Mucosa of descending colon (tissue), 3 donors: ENCODE measurements around the gene EIF3B. TPM values are rescaled to one million over a fixed set of nuclear protein-coding genes. Genes with fewer than 3 reads are reported as not detected.
"Not testable (repeated sequence)": the region's sequence is repeated elsewhere in the genome, so short reads cannot be mapped to it uniquely, and the experiment has no call there.

Source experiments
- ATAC-seq: fragments of 200-7000 bp; cut with Tn5 transposase; one replicate; pipeline ENCODE4 v1.9.1; 2020; ENCODE audit warnings: mild to moderate bottlenecking, moderate library complexity
- DNase-seq, 3 donors: peaks; one replicate each; pipeline ENCODE4 v3.0.0-alpha.2; 2020
- H3K36me3 ChIP-seq: fragments of 200-600 bp; one replicate; pipeline ENCODE4 v1.8.0; 2021; ENCODE audit warnings: low read depth, mild to moderate bottlenecking
- H3K4me1 ChIP-seq: fragments of 200-600 bp; one replicate; pipeline ENCODE4 v1.8.0; 2021; ENCODE audit warnings: low read depth, mild to moderate bottlenecking
- H3K4me3 ChIP-seq: fragments of 200-600 bp; one replicate; pipeline ENCODE4 v1.8.0; 2021; ENCODE audit warnings: mild to moderate bottlenecking
- H3K9me3 ChIP-seq: fragments of 200-600 bp; one replicate; pipeline ENCODE4 v1.8.0; 2021; ENCODE audit warnings: mild to moderate bottlenecking
- intact Hi-C, 2 donors: fragments of 100-400 bp; cut with DNase I in 1 of 2; cut with micrococcal nuclease in 1 of 2; formaldehyde crosslinking; loops; one replicate each; pipeline versions ENCODE4 v1.11.0 to v1.11.1; 2022; cut with DNase I, micrococcal nuclease
- total RNA-seq, 3 donors: library from RNA; stranded (reverse); fragmentation: NEBNext Ultra II Directional in 2 of 3; extraction: Animal tissue kit (Norgen Biotek cat#: 25700) in 2 of 3; gene quantifications; one replicate each; pipeline versions ENCODE4 v1.2.1 to v1.2.4, GENCODE V29; 2021 to 2023
- TF ChIP-seq, protein P1 (sequence below): fragments of 200-600 bp; IDR thresholded peaks from one replicate; pipeline ENCODE4 v1.8.0; 2022; ENCODE audit warnings: antibody characterized with exemption, mild to moderate bottlenecking
- donor health status: DM: no; HTN: no; CAD: no; lungs with moderate emphysema.
- donor health status: DM: no; HTN: no; CAD: no.
- donor health status: DM: no; HTN: yes; CAD: no.

Gene EIF3B
- total RNA-seq, 3 donors from 2014 or later = 91.6 to 127 (median 110) TPM

DNA sequence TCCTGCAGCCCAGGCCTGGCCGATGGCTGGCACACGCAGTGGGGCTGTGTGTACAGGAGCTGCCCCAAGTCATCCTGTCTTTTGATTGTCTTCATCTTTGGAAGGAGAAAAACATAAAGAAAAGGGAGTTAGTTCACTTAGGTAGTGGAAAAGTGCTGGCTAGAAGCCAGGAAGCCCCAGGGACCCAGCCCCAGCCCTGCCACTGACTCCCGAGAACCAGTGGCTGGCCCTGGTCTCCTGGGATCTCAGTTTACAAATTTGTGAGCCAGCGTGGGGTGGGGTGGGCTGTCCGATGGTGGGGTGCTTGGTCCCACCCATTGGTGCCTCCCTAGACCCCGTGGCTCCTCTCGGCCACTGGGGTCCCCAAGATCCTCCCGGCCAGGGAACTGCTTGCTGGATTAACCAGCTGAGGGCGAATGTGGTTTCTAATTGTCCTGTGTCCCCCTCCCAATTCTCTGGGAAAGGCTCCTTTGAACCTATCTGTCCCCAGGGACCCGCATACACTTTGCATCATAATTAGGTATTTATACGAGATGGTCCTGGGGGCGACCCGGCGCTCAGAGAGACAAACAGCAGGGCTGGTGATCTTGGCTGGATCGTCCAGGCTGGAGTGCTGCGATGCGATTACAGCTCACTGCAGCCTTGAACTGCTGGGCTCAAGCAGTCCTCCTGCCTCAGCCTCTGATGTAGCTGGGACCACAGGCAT is 32.5 kb downstream of the EIF3B start:
- Histone ChIP-seq H3K4me3 (no peak overlapping the region), H3K9me3 (no peaks in the 10 kb centered on the region), H3K36me3 (no peaks in the 10 kb centered on the region), H3K4me1 (no peaks in the 10 kb centered on the region)
- no peak for ATAC-seq
- TF ChIP-seq, protein P1, sequence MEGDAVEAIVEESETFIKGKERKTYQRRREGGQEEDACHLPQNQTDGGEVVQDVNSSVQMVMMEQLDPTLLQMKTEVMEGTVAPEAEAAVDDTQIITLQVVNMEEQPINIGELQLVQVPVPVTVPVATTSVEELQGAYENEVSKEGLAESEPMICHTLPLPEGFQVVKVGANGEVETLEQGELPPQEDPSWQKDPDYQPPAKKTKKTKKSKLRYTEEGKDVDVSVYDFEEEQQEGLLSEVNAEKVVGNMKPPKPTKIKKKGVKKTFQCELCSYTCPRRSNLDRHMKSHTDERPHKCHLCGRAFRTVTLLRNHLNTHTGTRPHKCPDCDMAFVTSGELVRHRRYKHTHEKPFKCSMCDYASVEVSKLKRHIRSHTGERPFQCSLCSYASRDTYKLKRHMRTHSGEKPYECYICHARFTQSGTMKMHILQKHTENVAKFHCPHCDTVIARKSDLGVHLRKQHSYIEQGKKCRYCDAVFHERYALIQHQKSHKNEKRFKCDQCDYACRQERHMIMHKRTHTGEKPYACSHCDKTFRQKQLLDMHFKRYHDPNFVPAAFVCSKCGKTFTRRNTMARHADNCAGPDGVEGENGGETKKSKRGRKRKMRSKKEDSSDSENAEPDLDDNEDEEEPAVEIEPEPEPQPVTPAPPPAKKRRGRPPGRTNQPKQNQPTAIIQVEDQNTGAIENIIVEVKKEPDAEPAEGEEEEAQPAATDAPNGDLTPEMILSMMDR = no peak
- DNase-seq = no peak
- intact Hi-C loops = no loop called here

DNA sequence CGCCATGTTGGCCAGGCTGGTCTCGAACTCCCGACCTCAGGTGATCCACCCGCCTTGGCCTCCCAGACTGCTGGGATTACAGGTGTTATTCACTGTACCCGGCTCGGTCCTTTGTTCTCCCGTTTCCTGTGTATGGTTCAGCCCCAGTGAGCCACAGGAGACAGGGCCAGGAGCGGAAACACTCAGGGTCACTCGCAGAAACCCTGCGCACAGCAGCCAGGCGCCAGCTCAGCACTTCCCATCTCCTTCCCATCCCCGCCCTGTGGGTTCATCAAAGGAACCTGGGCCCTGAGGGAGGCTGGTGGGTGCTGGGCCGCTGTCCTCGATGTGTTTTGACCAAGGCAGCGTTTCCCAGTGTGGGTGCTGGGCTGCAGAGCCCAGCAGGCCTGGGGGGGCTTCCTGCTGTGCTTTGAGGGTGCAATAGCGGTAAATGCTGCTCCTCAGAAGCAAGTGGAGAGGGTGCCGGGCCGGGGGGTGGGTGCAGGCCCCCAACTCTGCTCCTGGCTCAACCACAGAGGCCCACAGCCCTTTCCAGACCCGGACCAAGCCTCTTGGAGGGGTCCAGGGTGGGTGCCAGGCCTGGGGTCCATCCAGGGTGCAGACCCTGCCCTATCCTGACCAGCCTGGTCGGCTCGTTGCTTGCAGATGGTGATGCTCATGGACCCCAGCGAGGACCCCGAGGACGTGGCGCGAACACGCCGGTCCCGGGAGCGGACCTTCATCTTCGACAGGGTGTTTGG is 33.4 kb downstream of the EIF3B start:
- ATAC-seq (no peak), DNase-seq (no peak)
- intact Hi-C loops = no loop called here
- Histone ChIP-seq H3K4me1 (no peaks in the 10 kb centered on the region), H3K36me3 (no peaks in the 10 kb centered on the region), H3K4me3 (no peak overlapping the region), H3K9me3 (no peaks in the 10 kb centered on the region)
- TF ChIP-seq, protein P1 = no peak

DNA sequence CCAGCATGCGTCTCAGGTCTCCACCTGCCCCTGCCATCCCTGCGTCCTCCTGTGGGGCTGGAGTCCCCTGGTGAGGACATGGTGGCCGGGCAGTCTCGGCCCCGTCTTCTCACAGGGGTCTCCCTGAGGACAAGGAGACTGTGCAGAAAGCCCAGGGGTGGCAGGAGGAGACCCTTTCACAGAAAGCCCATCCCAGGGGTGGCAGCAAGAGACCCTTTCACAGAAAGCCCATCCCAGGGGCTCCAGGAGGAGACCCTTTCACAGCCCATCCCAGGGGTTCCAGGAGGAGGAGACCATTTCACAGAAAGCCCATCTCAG is 34.0 kb downstream of the EIF3B start:
- intact Hi-C loops = no loop called here
- Histone ChIP-seq H3K9me3 (no peaks in the 10 kb centered on the region), H3K36me3 (no peaks in the 10 kb centered on the region), H3K4me3 (no peak overlapping the region), H3K4me1 (no peaks in the 10 kb centered on the region)
- ATAC-seq = no peak
- TF ChIP-seq, protein P1 = no peak
- no peak for DNase-seq

DNA sequence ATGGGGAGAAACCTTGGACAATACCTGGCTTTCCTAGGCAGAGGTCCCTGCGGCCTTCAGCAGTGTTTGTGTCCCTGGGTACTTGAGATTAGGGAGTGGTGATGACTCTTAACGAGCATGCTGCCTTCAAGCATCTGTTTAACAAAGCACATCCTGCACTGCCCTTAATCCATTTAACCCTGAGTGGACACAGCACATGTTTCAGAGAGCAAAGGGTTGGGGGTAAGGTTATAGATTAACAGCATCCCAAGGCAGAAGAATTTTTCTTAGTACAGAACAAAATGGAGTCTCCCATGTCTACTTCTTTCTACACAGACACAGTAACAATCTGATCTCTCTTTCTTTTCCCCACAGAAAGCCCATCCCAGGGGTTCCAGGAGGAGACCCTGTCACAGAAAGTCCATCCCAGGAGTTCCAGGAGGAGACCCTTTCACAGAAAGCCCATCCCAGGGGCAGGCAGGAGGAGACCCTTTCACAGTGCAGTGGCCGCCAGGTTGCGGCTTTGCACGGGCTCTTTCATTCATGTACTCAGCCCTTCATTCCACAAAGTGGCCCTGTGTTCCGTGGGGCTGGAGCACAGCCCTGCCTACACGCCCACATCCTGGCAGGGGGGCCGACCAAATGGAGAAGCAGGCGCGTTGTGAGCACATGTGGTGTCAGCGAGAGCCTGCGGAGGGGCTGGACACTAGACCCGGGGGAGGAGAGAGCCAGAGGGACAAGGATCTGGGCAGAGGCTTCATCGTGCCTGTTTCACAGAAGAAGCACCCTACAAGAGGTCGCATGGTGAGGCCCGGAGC is 35.6 kb downstream of the EIF3B start:
- H3K4me3 ChIP-seq, H3K36me3 ChIP-seq, intact Hi-C loops, H3K4me1 ChIP-seq, H3K9me3 ChIP-seq, DNase-seq: not testable (repeated sequence)
- peak; percentile 27 for ATAC-seq

DNA sequence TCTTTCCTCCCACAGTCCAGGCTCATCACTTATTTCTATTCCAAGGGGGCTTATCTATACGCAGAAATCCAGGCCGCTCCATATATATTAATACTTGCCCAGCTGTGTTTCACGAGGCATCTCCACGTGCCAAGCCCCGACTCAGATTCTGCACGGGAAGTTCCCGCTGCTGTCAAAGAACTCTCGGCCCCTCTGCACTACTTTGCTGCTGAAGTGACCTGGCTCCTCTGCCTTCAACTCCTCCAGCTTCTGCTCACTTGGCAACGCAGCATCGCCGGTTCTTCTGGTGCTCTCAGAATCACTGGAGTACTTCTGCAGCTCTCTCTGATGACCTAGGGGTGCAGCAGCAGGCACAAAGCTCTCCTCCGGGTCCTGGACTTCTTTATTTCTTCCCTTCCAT is 39.1 kb downstream of the EIF3B start:
- H3K36me3 ChIP-seq = no peaks in the 10 kb centered on the region
- DNase-seq (no peak), ATAC-seq (no peak)
- TF ChIP-seq, protein P1 = no peak
- no peaks in the 10 kb centered on the region for H3K9me3 ChIP-seq
- H3K4me1 ChIP-seq = no peaks in the 10 kb centered on the region
- intact Hi-C loops = no loop called here
- H3K4me3 ChIP-seq = no peak overlapping the region
